ENCODE results near the gene CRACR2B.

CRACR2B gene

GRCh38 chr11:827897-828192, at the start of gene CRACR2B:
Gene CRACR2B (plus strand): TSS chr11:827919. CDS start chr11:828608, 689 bp downstream.
- no peak for DNase-seq

DNA sequence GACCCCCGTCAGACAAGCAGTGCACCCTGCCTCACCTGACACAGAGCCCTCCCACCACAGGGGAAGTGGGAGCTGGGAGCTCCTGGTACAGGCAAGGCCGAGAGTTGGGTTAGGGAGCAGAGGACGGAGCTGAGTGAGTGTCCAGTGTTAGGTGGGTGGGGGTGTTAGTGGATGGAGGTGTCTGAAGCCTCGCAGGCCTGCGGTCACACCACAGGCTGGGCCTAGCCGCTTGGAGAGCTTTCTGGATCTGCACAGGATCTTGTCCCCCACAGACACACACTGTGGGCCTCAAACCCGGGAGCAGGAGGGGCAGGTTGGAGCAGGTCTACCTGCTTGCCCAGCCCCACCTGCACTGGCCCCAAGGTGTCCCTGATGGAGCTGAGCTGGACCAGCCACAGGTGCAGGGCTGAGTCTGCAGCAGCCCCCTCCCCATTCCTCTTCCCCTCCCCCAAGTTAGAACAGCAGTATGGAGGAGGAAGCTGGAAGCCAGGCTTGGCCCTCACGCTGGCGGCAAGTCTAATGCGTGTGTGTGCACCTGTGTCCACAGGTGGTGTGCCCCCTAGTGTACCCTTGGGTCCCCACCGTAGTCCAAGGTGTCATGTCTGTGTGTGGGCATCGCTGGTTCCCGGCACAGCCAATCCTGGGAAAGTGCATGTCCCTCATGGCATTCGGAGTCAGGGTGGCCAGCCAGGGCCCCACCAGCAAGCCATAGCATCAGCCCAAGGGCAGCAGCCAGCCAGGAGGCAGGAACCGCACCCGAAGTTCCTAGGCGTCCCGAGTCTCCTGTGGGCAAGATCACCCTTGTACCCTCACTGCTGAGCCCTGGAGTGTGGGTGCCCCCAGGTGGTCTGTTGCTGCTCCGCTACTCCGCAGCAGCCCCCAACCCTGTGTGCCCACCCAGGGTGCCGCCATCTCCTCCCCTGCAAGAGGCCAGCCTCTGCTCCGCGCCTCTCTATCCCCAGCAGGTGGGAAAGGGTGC, 48.5 kb upstream of the CRACR2B start:
- DNase-seq, result no peak

DNA sequence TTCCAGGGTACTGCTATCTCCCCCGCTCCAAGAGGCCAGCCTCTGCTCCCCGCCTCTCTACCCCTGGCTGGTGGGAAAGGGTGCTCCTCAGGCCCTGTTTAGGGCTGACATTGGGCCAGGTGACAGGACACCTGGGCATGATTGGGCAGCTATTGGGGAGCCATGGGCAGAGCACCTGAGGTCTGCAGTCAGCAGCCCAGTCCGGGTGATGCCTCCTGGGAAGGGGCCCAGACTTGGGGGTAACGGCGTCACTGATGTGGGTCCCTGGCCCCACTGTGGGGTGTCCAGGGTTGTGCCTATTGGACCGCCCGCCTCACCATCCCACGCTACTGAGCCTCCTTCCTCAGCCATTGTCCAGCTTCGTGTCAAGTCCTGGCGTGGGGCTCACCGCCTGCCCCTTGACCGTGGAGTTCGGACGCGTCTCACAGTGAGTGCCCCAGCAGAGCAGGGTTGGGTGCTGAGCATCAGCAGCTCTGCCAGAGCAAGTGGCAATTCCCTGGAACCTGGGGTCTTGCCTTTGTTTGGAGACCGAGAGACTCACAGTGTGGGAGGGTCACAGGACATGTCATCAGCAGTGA, 47.7 kb upstream of the CRACR2B start:
- DNase-seq, result no peak

- DNase-seq, result no peak
These were observed 45.2 kb upstream of the CRACR2B start for GRCh38 chr11:782264-783174.

DNA sequence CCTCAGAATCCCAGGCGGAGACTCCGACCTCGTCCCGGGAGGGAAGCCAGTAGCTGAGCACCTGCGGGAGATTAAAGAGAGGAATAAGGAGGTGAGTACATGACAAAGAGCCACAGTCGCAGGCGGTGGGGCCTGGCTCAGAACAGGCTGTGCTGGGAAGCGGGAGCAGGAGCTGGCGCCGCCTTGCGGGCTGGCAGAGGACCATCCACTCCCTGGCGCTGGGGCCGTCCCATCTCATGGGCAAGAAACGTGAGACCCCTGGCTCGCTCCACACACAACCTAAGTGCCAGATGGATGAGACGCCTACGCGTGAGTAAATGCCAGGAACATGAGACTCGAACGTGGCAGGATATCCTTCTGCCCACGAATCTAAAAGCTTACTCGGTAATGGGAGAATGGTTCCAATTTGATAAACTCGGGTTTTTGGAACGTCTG, 44.1 kb upstream of the CRACR2B start:
- DNase-seq, result peak; percentile 31

DNA sequence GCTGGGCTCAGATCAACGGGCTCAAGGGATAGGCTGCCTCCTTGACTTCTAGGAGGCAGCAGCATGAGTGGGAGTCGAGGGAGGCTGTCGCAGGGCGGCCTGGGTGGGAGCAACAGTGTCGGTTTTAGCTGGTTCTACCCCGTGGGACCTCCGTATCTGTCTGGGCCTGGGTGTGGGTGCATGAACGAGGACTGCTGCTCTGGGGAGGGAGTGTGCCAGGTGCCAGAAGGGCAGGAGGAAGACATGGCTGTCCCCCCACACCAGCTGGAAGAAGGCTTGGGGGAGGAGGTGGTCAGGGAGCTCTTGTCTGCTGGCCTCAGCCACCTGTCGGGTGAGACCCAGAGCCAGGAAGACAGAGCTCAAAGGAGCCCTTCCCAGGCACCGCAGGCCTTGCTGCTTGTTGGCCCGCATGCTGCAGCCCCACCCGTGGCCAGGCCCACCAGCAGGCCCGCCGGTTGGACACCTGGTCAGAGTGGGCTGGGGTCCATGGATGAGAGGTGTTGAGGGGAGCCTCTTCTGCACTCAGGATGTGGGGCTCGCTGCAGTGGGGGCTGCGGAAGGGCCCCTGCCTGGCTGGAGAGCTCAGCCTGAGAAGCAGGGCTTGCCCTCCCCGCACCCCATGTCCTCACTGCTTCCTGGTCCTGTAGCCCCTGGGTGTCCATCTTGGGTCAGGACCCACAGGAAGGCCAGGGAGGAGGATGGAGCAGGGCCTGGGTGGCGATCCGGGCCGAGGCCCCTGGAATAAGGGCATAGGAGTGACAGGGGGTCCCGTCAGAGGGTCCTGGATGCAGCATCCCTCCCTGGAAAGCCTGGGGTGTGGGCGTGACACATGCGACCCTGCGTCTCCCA, 41.3 kb upstream of the CRACR2B start:
- no peak for DNase-seq

DNA sequence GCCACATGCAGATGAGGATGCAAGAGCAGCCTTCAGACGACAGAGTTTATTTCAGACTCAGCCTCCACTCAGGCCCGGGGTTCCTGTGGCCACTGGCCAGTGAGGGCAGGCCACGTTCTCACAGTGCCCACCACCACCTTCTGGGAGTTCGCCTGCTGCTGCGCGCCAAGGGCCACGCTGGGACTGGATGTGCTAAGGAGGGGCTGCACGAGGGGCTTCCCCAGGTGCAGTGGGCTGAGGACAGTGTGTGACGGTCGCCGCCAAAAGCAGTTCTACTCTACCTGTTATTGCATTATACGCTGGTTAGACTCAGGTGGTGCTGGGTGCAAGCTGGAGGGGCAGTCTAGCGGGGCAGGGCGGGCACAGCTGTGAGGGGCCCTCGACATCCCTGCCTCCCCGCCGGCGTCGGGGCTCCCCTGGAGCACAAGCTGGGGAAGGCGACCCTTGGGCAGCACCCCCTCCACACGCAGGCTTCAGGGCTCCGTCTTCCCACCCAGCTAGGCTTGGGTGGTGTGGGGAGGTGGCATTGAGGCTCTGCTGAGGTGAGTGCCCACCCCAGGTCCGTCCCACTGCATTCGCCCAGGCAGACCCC, 40.5 kb upstream of the CRACR2B start:
- no peak for DNase-seq

GRCh38 chr11:788009-788640, 39.6 kb upstream of the CRACR2B start:
- no peak for DNase-seq

DNA sequence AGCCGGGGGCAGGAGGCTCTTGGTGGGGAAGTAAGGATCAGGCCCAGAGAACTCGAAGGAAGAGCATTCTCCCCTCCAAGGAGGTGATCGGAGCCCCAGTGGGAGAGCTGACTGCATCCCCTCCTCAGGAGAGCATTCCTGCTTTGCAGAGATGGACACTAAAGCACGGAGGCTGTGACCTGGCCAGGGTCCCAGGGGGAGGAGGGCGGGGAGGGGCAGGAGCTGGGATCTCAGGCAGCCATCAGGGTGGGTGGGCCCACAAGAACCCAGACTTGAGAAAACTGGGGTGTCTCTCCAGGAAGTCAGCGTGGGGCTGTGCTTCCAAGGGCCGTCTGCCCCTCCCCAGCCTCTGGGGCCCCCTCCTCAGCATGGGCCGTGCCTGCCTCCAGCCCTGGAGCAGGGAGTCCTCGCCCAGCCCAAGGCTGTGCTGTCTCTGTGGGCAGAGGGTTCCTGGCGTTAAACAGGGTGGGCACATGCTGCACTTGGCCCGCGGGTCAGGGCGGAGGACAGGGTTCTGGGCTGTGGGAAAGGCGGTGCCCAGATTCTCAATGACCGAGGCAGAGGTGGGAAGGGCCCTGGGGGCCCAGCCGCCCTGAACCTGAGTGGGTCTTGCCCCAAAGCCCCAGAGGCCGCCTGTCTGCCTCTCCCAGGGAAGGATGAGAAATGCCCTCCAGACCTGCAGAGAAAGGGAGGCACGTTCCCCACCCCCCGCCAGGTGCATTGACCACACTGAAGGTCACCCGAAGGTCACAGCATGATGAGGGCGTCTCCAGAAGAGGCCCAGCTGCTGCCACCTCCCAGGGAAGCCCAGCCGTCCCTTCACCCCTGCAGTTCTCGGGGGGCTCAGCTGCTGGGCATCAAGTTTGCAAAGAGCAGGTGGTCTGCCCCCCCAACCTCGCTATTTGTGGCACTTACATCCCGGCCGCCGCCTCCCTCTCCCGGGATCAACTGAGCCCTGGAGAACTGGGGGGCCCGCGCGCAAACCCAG, 38.5 kb upstream of the CRACR2B start:
- no peak for DNase-seq

DNA sequence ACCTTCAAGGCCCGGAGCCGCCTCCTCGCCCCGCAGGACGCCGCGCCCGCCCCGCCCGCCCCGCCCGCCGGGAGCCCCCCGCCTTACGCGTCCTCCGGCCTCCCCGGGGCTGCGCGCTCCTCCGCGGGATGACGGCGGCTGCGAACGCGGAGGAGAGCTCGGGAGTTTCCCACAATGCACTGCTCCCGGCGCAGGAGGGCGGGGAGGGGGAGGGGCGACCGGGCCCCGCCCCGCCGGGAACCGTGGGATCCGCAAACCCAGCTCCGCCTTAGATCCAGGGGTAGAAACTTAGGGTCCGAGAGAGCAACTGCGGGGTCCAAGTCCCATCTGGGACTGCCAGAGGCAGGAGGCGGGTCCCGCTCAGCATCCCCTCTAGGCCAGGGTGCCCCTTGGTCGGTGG, 37.8 kb upstream of the CRACR2B start, which contains the start of gene CEND1:
TSS of gene CEND1 (minus strand) at position 148 of the 400 bp plus-strand sequence. CDS start 1,514 bp downstream, outside the sequence.
- peak; percentile 55 for DNase-seq

DNA sequence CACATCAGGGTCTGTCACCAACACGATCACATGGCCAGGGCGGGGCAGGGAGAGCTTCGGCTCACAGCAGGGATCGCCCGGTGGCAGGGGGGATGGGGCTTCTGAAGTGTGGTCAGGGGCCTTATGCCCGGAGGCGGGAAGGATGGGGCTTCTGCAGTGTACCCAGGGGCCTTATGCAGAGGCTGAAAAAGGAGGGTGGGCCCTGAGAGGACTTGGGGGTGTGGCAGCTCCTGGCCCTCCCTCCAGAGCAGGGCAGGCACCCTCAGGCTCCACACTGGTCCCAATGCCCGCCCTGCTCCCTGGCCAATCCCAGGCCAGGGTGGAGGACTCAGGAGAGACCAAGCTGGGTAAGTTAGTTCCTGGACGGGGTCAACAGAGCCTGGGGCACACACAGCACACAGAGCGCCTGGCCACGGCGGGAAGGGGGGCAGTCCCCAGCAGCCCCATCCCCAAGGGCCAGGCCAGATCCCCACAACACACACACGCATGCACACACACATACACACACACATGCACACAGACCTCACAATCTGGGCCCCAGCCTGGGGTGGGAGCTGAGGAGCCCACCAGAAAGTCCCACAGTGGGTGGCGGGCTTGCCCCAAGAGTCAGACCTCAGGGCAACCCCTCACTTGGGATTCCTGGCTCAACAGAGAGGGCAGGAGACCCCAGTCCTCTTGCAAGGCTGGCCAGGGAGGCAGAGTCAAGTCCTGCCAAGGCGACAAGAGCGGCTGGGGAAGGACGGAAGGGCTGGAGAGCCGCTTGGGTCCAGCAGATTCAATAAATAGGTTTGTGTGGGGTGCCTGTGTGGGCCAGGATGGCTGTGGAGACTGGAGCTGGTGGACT, 36.8 kb upstream of the CRACR2B start:
- DNase-seq, result no peak

GRCh38 chr11:791658-792534, 35.8 kb upstream of the CRACR2B start:
- DNase-seq, result no peak

DNA sequence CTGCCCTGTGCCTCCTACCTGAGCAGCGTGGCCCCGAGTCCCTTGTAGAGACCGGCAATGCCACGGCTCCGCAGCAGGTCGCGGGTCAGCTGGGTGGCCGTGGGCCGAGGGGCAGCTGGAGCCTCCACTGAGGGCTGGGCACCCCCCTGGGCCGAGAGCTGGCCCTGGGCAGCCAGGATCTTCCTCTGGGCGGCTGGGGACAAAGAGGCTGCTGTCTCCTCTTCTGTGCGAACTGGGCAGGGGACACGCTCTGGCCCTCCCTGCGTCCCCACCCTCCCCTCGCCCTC, 35.2 kb upstream of the CRACR2B start:
- no peak for DNase-seq

GRCh38 chr11:792873-793272, 34.8 kb upstream of the CRACR2B start:
- DNase-seq, result no peak

- DNase-seq, result no peak
These were observed 34.2 kb upstream of the CRACR2B start for GRCh38 chr11:793556-793955.

GRCh38 chr11:794013-794765, 33.5 kb upstream of the CRACR2B start:
- DNase-seq, result no peak
